GM21619 (cell line): ENCODE results near the gene HP1BP3.

Source experiments
- ATAC-seq: cut with Tn5 transposase; IDR thresholded peaks from one replicate; pipeline ENCODE4 v1.9.1; 2021; ENCODE audit not compliant: unreplicated experiment

HP1BP3 gene

GRCh38 chr1:20715406-20715805 lies 71.7 kb downstream of the HP1BP3 start:
- ATAC-seq: no peak

- no peak for ATAC-seq
These were observed 73.7 kb downstream of the HP1BP3 start for GRCh38 chr1:20713440-20713839.

- no peak for ATAC-seq
These were observed 74.9 kb downstream of the HP1BP3 start for GRCh38 chr1:20712215-20712577.

- no peak for ATAC-seq
These were observed 75.6 kb downstream of the HP1BP3 start for GRCh38 chr1:20711285-20712214.

- no peak for ATAC-seq
These were observed 76.4 kb downstream of the HP1BP3 start for GRCh38 chr1:20710469-20711284.

- no peak for ATAC-seq
These were observed 77.2 kb downstream of the HP1BP3 start for GRCh38 chr1:20709868-20710267.

- no peak for ATAC-seq
These were observed 78.2 kb downstream of the HP1BP3 start for GRCh38 chr1:20708891-20709290.

GRCh38 chr1:20708057-20708456 lies 79.0 kb downstream of the HP1BP3 start:
- no peak for ATAC-seq

- ATAC-seq: no peak
These were observed 80.3 kb downstream of the HP1BP3 start for GRCh38 chr1:20706841-20707240.

- ATAC-seq: no peak
These were observed 81.8 kb downstream of the HP1BP3 start for GRCh38 chr1:20705203-20705755.

GRCh38 chr1:20704390-20705202 lies 82.5 kb downstream of the HP1BP3 start:
- ATAC-seq: no peak

- ATAC-seq: no peak
These were observed 83.9 kb downstream of the HP1BP3 start for GRCh38 chr1:20703124-20703756.

GRCh38 chr1:20702416-20702815 lies 84.7 kb downstream of the HP1BP3 start:
- no peak for ATAC-seq

- ATAC-seq: no peak
These were observed 85.3 kb downstream of the HP1BP3 start for GRCh38 chr1:20701847-20702246.

- no peak for ATAC-seq
These were observed 85.7 kb downstream of the HP1BP3 start for GRCh38 chr1:20701446-20701845.

GRCh38 chr1:20700636-20701215 lies 86.4 kb downstream of the HP1BP3 start:
- no peak for ATAC-seq

GRCh38 chr1:20699558-20699957 lies 87.5 kb downstream of the HP1BP3 start:
- ATAC-seq: no peak

GRCh38 chr1:20698195-20698910 lies 88.8 kb downstream of the HP1BP3 start:
- ATAC-seq: no peak

- ATAC-seq: no peak
These were observed 89.5 kb downstream of the HP1BP3 start for GRCh38 chr1:20697563-20697962.
